ENCODE data around the gene ITCH.

Gene ITCH

GRCh38 chr20:34525709-34526416 lies 162.8 kb downstream of the ITCH start:
- no peak for TF ChIP-seq CTCF (IDR thresholded peaks at IDR 0.05)
- intact Hi-C loops (cut with DNase I; ENCODE audit: low total_unique reads), result no loop called here

GRCh38 chr20:34526466-34526865 lies 163.4 kb downstream of the ITCH start:
- H3K4me1 ChIP-seq, result peaks cover 0 to 77% (median 58%) of the 10 kb centered on the region in 4 donors
- no peak overlapping the region for H3K4me3 ChIP-seq
- H3K27me3 ChIP-seq, result no peaks in the 10 kb centered on the region
- H3K36me3 ChIP-seq, result peaks cover 31 to 50% (median 42%) of the 10 kb centered on the region in 3 donors
- no peak for TF ChIP-seq CTCF (IDR thresholded peaks at IDR 0.05)
- intact Hi-C loops (cut with DNase I; ENCODE audit: low total_unique reads), result no loop called here
- no peaks in the 10 kb centered on the region for H3K9me3 ChIP-seq
- peak overlapping the region; percentile 57 to 62 for H3K27ac ChIP-seq
- DNase-seq, result peak in 1 of 2 donors; percentile 23

More at GRCh38 chr20:34525709-34526416, 162.8 kb downstream of the ITCH start:
- peaks cover 0 to 80% (median 58%) of the 10 kb centered on the region in 4 donors for H3K4me1 ChIP-seq
- H3K27me3 ChIP-seq, result no peaks in the 10 kb centered on the region
- no peaks in the 10 kb centered on the region for H3K9me3 ChIP-seq
- H3K36me3 ChIP-seq, result peaks cover 31 to 48% (median 42%) of the 10 kb centered on the region in 3 donors
- peak overlapping the region; percentile 57 to 62 for H3K27ac ChIP-seq
- H3K4me3 ChIP-seq, result no peak overlapping the region
- DNase-seq, result peak; percentile 85 to 90

- intact Hi-C loops (cut with DNase I; ENCODE audit: low total_unique reads), result no loop called here
- Histone ChIP-seq H3K4me3 (no peak overlapping the region), H3K27ac (peak overlapping the region in 1 of 2 donors; percentile 57), H3K9me3 (no peaks in the 10 kb centered on the region), H3K36me3 (peaks cover 31 to 56% (median 44%) of the 10 kb centered on the region in 3 donors), H3K27me3 (no peaks in the 10 kb centered on the region), H3K4me1 (peaks cover 0 to 72% (median 56%) of the 10 kb centered on the region in 4 donors)
- no peak for TF ChIP-seq CTCF (IDR thresholded peaks at IDR 0.05)
- peak in 1 of 2 donors; percentile 42 for DNase-seq
Observed at GRCh38 chr20:34527016-34527415, 163.9 kb downstream of the ITCH start.

- intact Hi-C loops (cut with DNase I; ENCODE audit: low total_unique reads), result no loop called here
- H3K4me1 ChIP-seq, result peaks cover 0 to 54% (median 41%) of the 10 kb centered on the region in 4 donors
- H3K27me3 ChIP-seq, result no peaks in the 10 kb centered on the region
- peak overlapping the region; percentile 18 to 50 for H3K27ac ChIP-seq
- peak; percentile 45 to 81 for DNase-seq
- peak; percentile 28 to 35 for TF ChIP-seq CTCF (IDR thresholded peaks at IDR 0.05)
- peaks cover 45 to 71% (median 63%) of the 10 kb centered on the region in 3 donors for H3K36me3 ChIP-seq
- no peak overlapping the region for H3K4me3 ChIP-seq
- no peaks in the 10 kb centered on the region for H3K9me3 ChIP-seq
Observed at GRCh38 chr20:34528921-34529297, 165.8 kb downstream of the ITCH start.

GRCh38 chr20:34529742-34530141 lies 166.7 kb downstream of the ITCH start:
- Histone ChIP-seq H3K27ac (peak overlapping the region in 1 of 2 donors; percentile 18), H3K4me3 (no peak overlapping the region), H3K4me1 (peaks cover 0 to 49% (median 36%) of the 10 kb centered on the region in 4 donors), H3K36me3 (peaks cover 53 to 80% (median 71%) of the 10 kb centered on the region in 3 donors), H3K27me3 (no peaks in the 10 kb centered on the region), H3K9me3 (no peaks in the 10 kb centered on the region)
- DNase-seq, result peak; percentile 16 to 57
- intact Hi-C loops (cut with DNase I; ENCODE audit: low total_unique reads), result no loop called here
- no peak for TF ChIP-seq CTCF (IDR thresholded peaks at IDR 0.05)

All from tibial artery (tissue), 4 donors.